K562 (cell line): Measurements from ENCODE around the gene CALHM2. TPM values are rescaled to one million over a fixed set of nuclear protein-coding genes. Genes with fewer than 3 reads are reported as not detected.

Experiments used
- ATAC-seq: fragments of 200-7000 bp; cut with Tn5 transposase; 3 replicates; pipeline ENCODE4 v1.9.1; 2020; ENCODE audit warnings: moderate library complexity
- BruUV-seq: library from RNA; stranded (reverse); fragments of 400-500 nt; replicated peaks from 2 replicates; lab custom pipeline; 2021; lab: Mats Ljungman, UMichigan
- CTCF ChIA-PET: fragments of 300-600 bp; formaldehyde crosslinking; extraction: SDS; loops from one replicate; lab custom pipeline; 2021; ENCODE audit warnings: low intra/inter-chr PET ratio; lab: Yijun Ruan, JAX
- POLR2A ChIA-PET: fragments of 300-600, 350-650 bp; sonication (Branson Sonifier 250); formaldehyde crosslinking; extraction: SDS; loops from one replicate; lab custom pipeline; 2021; ENCODE audit warnings: antibody characterized with exemption, inconsistent platforms; lab: Yijun Ruan, JAX
- DNase-seq, 4 experiments: peaks; one replicate each; pipeline versions ENCODE4 v3.0.0 to v3.0.0-alpha.2; 2011 to 2018; ENCODE audit warnings: low spot score in 3 of 4, mixed read lengths in 3 of 4; ENCODE audit errors: extremely low read depth in 1 of 4
- FAIRE-seq: peaks from 2 replicates; lab custom pipeline; 2011; peaks lifted over from hg19 to GRCh38; lab: Jason Lieb, UNC
- H2AFZ ChIP-seq: 2 replicates; pipeline ENCODE4 v1.6.0; 2011; ENCODE audit warnings: low read depth, low read length, control low read depth, inconsistent platforms
- H3K27ac ChIP-seq: fragments of 200-600 bp; 3 replicates; pipeline ENCODE4 v1.8.0; 2011; ENCODE audit warnings: low read depth, mild to moderate bottlenecking, control low read depth, inconsistent platforms, low read length, moderate library complexity, mixed read lengths; ENCODE audit errors: extremely low read depth
- H3K27me3 ChIP-seq, 2 experiments: fragments of 300-600 bp in 1 of 2; 2 replicates in 1 of 2; 3 replicates in 1 of 2; pipeline versions ENCODE4 v1.6.0 to v1.8.0; 2011; ENCODE audit warnings: inconsistent platforms in 2 of 2, low read length in 2 of 2, mild to moderate bottlenecking in 1 of 2, mixed read lengths in 1 of 2, moderate library complexity in 1 of 2; ENCODE audit not compliant: control insufficient read depth in 2 of 2, insufficient read depth in 2 of 2
- H3K36me3 ChIP-seq: fragments of 300-600 bp; 3 replicates; pipeline ENCODE4 v1.8.0; 2011; ENCODE audit warnings: mild to moderate bottlenecking, low read length, inconsistent platforms; ENCODE audit not compliant: control insufficient read depth, insufficient read depth
- H3K4me1 ChIP-seq, 2 experiments: fragments of 200-600 bp in 1 of 2; replicated peaks in 1 of 2; 2 replicates in 1 of 2; 3 replicates in 1 of 2; pipeline versions ENCODE4 v1.5.1 to v1.8.0; 2011; ENCODE audit warnings: inconsistent platforms in 2 of 2, low read length in 2 of 2, mild to moderate bottlenecking in 1 of 2, mixed read lengths in 1 of 2, moderate library complexity in 1 of 2; ENCODE audit not compliant: control insufficient read depth in 2 of 2, insufficient read depth in 2 of 2
- H3K4me2 ChIP-seq: 2 replicates; pipeline ENCODE4 v1.6.1; 2011; ENCODE audit warnings: low read length, control low read depth, inconsistent platforms, mixed read lengths; ENCODE audit not compliant: insufficient read depth
- H3K4me3 ChIP-seq: fragments of 200-600 bp; sonication (generic), shearing (Covaris generic); 2 replicates; pipeline ENCODE4 v1.5.1; 2016; ENCODE audit warnings: control low read depth, inconsistent platforms
- H3K79me2 ChIP-seq: fragments of 200-600 bp; 3 replicates; pipeline ENCODE4 v1.8.0; 2011; ENCODE audit warnings: low read length, inconsistent platforms; ENCODE audit not compliant: control insufficient read depth, insufficient read depth
- H3K9ac ChIP-seq, 2 experiments: 2 replicates each; pipeline versions ENCODE4 v1.6.0 to v1.6.1; 2011; ENCODE audit warnings: low read depth in 2 of 2, low read length in 2 of 2, control low read depth in 1 of 2, inconsistent platforms in 1 of 2, mild to moderate bottlenecking in 1 of 2, mixed read lengths in 1 of 2; ENCODE audit not compliant: insufficient read depth in 1 of 2
- H3K9me1 ChIP-seq: one replicate; pipeline ENCODE4 v1.6.0; 2011; ENCODE audit warnings: inconsistent platforms, mild to moderate bottlenecking, low read length, moderate library complexity; ENCODE audit not compliant: control insufficient read depth, insufficient read depth
- H3K9me3 ChIP-seq: replicated peaks from 2 replicates; pipeline ENCODE4 v1.5.1; 2011; ENCODE audit warnings: low read depth, low read length, inconsistent platforms; ENCODE audit not compliant: control insufficient read depth, insufficient read depth
- H4K20me1 ChIP-seq: replicated peaks from 2 replicates; pipeline ENCODE4 v1.6.1; 2011; ENCODE audit warnings: low read length, inconsistent platforms, mixed read lengths; ENCODE audit not compliant: control insufficient read depth, insufficient read depth
- CEBPB ChIP-seq: fragments of 450-650 bp; IDR thresholded peaks from 2 replicates; pipeline ENCODE4 v1.6.1; 2016; ENCODE audit warnings: missing genetic modification characterization, missing compliant biosample characterization
- ERF ChIP-seq: fragments of 450-650 bp; formaldehyde crosslinking; IDR thresholded peaks from 2 replicates; pipeline ENCODE4 v1.4.0; 2020; ENCODE audit warnings: mild to moderate bottlenecking, mixed read lengths
- PRDM10 ChIP-seq: fragments of 450-650 bp; IDR thresholded peaks from 2 replicates; pipeline ENCODE4 v1.6.1; 2018; ENCODE audit not compliant: partially characterized antibody
- RAD51 ChIP-seq: fragments of 450-650 bp; IDR thresholded peaks from 2 replicates; pipeline ENCODE4 v1.7.1; 2016; ENCODE audit warnings: low read depth, mild to moderate bottlenecking, borderline replicate concordance
- TARDBP ChIP-seq: fragments of 450-650 bp; IDR thresholded peaks from 2 replicates; pipeline ENCODE4 v1.6.1; 2016
- ZC3H4 ChIP-seq: sonication (generic); formaldehyde crosslinking; IDR thresholded peaks from 2 replicates; pipeline ENCODE4 v1.9.0; 2021; ENCODE audit warnings: missing genetic modification reagents, borderline replicate concordance
- ZNF121 ChIP-seq: sonication (generic); formaldehyde crosslinking; conservative IDR thresholded peaks from 2 replicates; pipeline ENCODE4 v1.8.0; 2022; ENCODE audit warnings: missing genetic modification reagents
- ZNF695 ChIP-seq: fragments of 450-650 bp; formaldehyde crosslinking; IDR thresholded peaks from 2 replicates; pipeline ENCODE4 v1.4.0; 2020; ENCODE audit warnings: mild to moderate bottlenecking, moderate library complexity
- WGBS: fragments of 100-300 bp; shearing (Covaris generic); methylation state at CpG from one replicate; pipeline ENCODE4 v1.1.6; 2016; ENCODE audit warnings: low coverage, mixed read lengths; ENCODE audit not compliant: insufficient coverage; ENCODE audit errors: missing lambda C conversion rate; 5-methylcytosine and 5-hydroxymethylcytosine counted together
- in situ Hi-C: fragments of 300-500 bp; cut with MboI; formaldehyde crosslinking; loops from 4 replicates; pipeline ENCODE4 v1.15.0; 2018; ENCODE audit warnings: inconsistent platforms, mixed read lengths
- intact Hi-C: fragments of 100-400 bp; cut with micrococcal nuclease; formaldehyde crosslinking; loops from 2 replicates; pipeline ENCODE4 v1.14.2; 2022
- polyA plus RNA-seq, 8 experiments: library from polyadenylated mRNA; depleted of rRNA in 4 of 8; stranded (reverse) in 5 of 8; unstranded in 3 of 8; fragments of >200 nt; fragmentation: Nextera tagmentation in 2 of 8; fragmentation: Illumina TruSeq in 1 of 8; extraction: Ambion mirVana in 2 of 8; extraction: Trizol in 1 of 8; gene quantifications; 2 replicates each; pipeline versions ENCODE4 v1.2.1 to v1.2.3, GENCODE V29; 2011 to 2014; ENCODE audit warnings: inconsistent platforms in 1 of 8, missing spikeins in 1 of 8
- total RNA-seq, 7 experiments: library from RNA; depleted of rRNA in 6 of 7; stranded (reverse); fragments of >200 nt in 6 of 7; fragmentation: Illumina TruSeq in 2 of 7; extraction: Trizol in 2 of 7; gene quantifications; 2 replicates each; pipeline versions ENCODE4 v1.2.1 to v1.2.3, GENCODE V29; 2011 to 2021; ENCODE audit warnings: low replicate concordance in 1 of 7

CALHM2 gene
- total and polyA plus RNA-seq, 9 of the 15 experiments (the other 6 are each of a cell fraction or from before 2014, with no cell fraction given) = 0.08 to 0.14 (median 0.13) TPM; not detected in 6

GRCh38 chr10:103413564-103413963 lies 38.6 kb downstream of the CALHM2 start (continued):
- no peak for TF ChIP-seq ZNF695 (CRISPR knock-in tag)
- TF ChIP-seq PRDM10 = no peak
- no peak for TF ChIP-seq ZNF121 (CRISPR knock-in tag)

- peak in 1 of 4 experiments; percentile 24 for DNase-seq
- Histone ChIP-seq H3K9me3 (no peaks in the 10 kb centered on the region), H3K27ac (peak overlapping the region; percentile 72), H3K27me3 (no peaks in the 10 kb centered on the region), H3K4me1 (peaks cover 10 to 15% of the 10 kb centered on the region in 2 experiments; a peak in 4 of 5 replicates), H3K4me2 (peak overlapping the region; percentile 92), H3K4me3 (peak overlapping the region; percentile 74), H2AFZ (peak overlapping the region; percentile 63; the same call in 1 of the 2 replicates), H3K79me2 (peaks cover 76% of the 10 kb centered on the region), H3K36me3 (peaks cover 70% of the 10 kb centered on the region), H3K9ac (peak overlapping the region; percentile 85 to 89), H4K20me1 (0 out of 2 replicates have a peak, but pooled peaks cover 4% of the 10 kb centered on the region), H3K9me1 (peaks cover 5% of the 10 kb centered on the region)
- no peak for TF ChIP-seq ERF (CRISPR knock-in tag)
- TF ChIP-seq TARDBP = no peak
- no peak for TF ChIP-seq RAD51
- TF ChIP-seq ZC3H4 (CRISPR knock-in tag) = no peak
- TF ChIP-seq CEBPB (tag) = 0 out of 2 replicates have a peak, but pooled peaks have one; percentile 16
- ChIA-PET CTCF (no interaction called here), POLR2A (interaction anchor here (0.8 to 2.0 kb wide), 3 partner anchors 10 to 30 kb away, joined by 4 to 6 read pairs (median 5); partner anchors contain the start of gene TAF5)
- no TSS peak for BruUV-seq
- 1% methylated on average over 19 of the region's 19 CpGs for WGBS
- in situ Hi-C loops (no loop called here), intact Hi-C loops (loop anchor here (5.0 kb wide), 1 partner anchor 45 kb away; the partner anchor contains the start of gene PCGF6)
- ATAC-seq = no peak
- peak; percentile 56 for FAIRE-seq
These were observed 54.9 kb downstream of the CALHM2 start for GRCh38 chr10:103397191-103397825.
